GM19467 (cell line): ENCODE measurements around the gene STRADB.
"Not testable (repeated sequence)": the region's sequence is repeated elsewhere in the genome, so short reads cannot be mapped to it uniquely, and the experiment has no call there.

ENCODE experiments used
- ATAC-seq: cut with Tn5 transposase; IDR thresholded peaks from one replicate; pipeline ENCODE4 v1.9.1; 2021; ENCODE audit warnings: mild to moderate bottlenecking, moderate library complexity; ENCODE audit not compliant: unreplicated experiment

Gene STRADB, protein sequence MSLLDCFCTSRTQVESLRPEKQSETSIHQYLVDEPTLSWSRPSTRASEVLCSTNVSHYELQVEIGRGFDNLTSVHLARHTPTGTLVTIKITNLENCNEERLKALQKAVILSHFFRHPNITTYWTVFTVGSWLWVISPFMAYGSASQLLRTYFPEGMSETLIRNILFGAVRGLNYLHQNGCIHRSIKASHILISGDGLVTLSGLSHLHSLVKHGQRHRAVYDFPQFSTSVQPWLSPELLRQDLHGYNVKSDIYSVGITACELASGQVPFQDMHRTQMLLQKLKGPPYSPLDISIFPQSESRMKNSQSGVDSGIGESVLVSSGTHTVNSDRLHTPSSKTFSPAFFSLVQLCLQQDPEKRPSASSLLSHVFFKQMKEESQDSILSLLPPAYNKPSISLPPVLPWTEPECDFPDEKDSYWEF

GRCh38 chr2:201451292-201452057 lies at the start of gene STRADB, which contains the start of gene TRAK2:
Gene STRADB, plus strand, starts transcription at chr2:201451740. Its CDS starts 3,101 bp downstream, at chr2:201454841.
Gene TRAK2, minus strand, starts transcription at chr2:201451458. Its CDS starts 30,951 bp downstream, at chr2:201420507.
- ATAC-seq: peak; percentile 96

GRCh38 chr2:201401815-201402214 lies 49.7 kb upstream of the STRADB start:
- ATAC-seq: no peak

DNA sequence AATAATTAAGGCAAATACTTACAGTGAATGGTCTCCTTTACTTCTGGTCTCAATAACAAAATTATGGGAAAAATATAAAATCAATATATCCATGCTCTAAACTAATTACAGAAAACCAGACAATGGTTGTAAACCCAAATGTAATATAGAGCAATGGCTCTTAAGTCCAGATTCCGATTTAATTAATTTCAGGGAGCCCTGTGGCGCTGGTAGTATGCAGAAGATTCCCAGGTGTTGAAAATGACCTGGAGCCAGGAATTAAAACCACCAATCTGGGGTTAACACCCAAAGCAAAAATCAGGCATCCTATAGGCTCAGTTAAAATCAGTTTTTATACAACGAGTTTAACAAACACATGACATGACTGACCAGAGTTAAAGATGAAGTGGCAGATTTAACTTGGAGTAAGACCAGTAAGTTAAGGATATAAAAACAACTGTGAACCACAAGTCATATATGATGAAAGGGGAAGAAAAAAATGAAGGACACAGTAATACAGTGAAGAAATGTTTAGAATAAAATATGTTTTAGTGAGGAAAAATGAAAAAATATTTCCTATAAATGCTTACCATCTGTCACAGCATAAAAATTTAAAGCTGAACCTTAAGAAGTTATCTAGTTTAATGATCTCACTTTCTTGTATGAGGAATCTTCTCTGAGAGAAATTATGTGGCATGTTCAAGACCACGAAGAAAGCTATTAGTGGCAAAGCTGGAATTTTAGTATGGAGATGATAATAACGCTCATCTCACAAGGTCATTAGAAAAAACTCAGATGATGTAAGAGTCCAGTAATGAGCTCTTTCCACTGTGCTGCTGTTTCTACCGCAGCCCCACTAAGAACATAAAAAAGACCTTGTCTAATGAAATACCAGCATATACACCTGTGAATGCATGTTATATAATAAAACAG lies 48.6 kb upstream of the STRADB start:
- ATAC-seq: no peak

DNA sequence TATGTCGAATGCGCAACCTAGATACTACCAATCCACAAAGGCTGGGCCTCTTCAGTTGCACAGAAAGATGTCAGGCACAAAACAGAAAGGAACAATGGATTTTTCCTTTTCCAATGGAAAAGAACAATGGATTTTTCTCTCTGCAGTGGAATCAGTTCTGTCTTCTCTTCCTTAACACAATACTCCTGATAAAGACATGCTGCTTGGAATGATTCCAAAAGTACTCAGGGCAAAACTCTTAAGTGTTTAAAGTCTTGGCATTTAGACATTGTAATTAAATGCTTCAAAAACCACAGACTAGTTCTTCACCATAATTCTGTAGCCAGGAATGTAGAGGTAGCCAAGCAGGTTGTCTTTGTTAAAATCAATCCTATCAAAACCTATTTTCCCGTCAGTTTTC lies 47.7 kb upstream of the STRADB start:
- ATAC-seq: no peak

DNA sequence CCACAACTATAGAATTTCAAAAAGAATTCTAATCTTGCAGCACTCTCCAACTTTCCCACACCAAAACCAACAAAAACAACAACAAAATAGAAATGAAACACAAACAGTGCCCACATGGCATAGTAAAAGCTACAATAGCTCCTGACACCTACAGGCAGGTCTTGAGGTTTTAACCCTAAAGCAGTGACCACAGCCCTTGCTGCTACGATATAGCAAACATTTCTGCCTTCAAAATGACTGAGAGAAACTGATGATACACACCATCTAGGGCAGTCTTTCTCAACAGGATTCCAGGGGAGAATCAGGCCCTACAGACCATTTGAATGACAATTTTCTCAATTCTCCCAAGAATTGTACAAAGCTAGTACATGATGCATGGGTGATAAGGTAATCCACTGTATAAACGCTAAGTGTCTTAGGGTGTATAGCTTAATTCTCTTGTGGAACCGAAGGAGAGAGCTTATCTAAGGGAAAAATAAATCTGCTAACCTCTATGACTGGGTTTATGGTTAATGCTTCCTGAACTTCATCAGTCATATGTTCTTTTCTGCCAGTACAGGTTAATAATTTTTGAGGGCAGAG lies 46.8 kb upstream of the STRADB start:
- ATAC-seq: no peak

DNA sequence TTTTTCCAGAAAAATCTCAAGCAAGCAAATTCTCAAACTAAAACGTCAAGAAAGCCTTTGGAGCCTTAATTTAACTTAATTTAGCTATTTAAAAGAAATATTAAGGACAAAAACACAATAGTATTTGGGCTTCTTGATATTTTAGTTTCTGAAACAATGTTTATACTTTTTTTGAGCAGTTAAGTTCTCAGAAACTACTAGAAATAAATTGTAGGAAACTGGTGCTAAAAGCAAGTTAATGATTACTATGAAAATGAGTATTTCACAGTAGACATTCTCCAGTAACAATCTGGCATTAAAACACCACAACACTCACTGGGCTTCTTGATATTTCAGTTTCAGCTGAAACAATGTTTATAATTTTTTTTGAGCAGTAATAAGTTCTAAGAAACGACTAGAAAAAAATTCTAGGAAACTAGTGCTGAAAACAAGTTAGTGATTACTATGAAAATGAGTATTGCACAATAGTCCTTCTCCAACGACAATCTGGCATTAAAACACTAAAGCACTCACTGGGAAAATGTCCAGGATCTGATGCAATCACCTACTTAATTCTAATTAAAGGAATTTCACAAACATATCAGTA lies 45.4 kb upstream of the STRADB start:
- ATAC-seq: no peak

DNA sequence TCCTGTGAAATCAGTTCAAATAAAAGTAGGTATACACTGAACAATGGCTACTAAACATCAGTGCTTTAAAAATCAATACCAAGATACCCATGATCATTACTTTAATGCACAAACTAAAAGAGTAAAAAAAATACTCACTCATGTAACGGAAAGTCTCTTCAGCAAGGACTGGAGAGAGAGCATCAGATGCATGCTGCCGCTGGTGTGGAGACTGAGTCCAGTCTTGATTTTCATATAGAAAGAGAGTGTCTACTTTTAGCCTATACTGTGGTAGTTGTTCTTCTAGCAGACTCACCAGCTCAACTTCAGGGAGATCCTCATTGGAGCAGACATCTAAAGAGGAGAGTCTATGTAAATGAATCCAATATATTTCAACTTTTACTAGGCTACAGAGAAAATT lies 44.3 kb upstream of the STRADB start:
- ATAC-seq: no peak

DNA sequence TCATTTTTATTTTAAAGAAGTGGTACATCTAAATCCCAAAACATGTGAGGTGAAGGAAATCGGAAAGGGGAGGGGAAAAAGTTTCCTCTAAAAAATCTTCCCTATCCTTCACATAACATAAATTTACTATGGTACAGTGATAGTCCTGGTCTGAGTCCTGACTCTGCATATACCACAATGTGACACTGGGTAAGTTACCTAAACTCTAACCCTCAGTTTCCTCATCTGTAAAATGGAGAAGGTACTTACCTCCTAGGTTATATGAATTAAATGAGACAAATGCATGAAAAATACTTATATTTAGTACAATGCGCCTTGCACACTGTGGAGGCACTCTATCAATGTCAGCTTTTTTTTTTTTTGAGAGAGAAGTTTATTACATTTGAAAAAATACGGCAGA lies 42.6 kb upstream of the STRADB start:
- no peak for ATAC-seq

GRCh38 chr2:201411421-201411820 lies 40.1 kb upstream of the STRADB start:
- no peak for ATAC-seq

GRCh38 chr2:201413143-201413542 lies 38.4 kb upstream of the STRADB start:
- ATAC-seq: no peak

GRCh38 chr2:201413552-201413951 lies 38.0 kb upstream of the STRADB start:
- no peak for ATAC-seq

DNA sequence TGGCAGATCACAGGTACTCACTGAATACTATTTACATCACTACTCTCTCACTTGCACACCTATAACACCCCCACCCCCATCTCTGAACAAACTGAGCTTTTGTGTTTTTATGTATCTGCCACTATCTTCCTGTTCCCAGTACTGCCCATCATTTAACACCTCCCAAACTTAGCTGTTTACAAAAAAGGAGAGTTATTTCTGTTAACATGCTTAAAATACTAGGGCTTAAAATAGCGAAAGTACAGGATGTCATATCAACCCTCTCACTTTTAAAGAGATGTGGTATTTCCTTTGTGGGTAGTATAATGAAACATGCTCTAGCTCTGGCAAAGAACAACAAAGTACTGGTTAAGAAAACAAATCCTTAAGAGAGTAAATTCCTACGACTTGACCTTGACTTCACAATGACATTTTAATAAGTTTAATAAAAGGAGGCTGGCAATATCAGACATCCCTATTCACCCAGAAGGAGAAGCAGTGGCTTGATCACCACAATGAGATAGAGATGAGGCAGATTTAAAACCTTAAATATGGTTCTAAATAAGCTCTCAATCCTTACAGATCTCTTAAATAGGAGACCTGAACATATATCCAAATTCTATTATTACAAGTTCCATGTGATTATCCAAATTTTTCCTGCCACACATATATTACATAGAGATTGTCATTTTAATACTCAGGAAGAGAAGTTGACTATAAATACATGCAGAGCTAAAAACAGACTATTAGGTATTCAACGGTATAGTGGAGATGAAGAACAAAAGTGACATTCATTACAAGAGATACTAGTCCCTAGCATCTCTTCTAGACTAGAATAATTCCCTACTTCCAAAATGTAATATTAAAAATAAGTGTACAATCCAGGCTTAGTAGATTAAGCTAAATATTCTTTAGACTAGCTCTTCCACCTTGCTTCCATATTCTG lies 37.2 kb upstream of the STRADB start:
- peak; percentile 66 for ATAC-seq

DNA sequence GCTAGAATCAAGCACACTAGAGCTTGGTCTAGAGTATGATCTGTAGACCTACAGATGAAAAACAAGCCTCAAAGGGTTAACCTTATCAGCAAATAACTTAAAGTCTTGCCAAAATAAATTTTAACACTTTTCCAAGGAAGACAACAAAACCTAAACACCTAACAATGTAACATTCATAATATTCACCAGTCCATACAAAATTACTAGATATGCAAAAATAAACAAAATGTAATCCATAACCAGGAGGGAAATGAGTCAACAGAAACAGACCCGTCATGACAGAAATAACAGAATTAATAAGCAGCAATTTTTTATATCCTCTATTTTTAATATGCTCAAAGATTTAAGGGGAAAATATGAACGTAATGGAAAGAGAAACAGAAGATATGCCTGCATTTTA lies 36.4 kb upstream of the STRADB start:
- no peak for ATAC-seq

GRCh38 chr2:201419057-201419635 lies 32.4 kb upstream of the STRADB start:
- no peak for ATAC-seq

GRCh38 chr2:201419986-201420385 lies 31.6 kb upstream of the STRADB start:
- no peak for ATAC-seq

DNA sequence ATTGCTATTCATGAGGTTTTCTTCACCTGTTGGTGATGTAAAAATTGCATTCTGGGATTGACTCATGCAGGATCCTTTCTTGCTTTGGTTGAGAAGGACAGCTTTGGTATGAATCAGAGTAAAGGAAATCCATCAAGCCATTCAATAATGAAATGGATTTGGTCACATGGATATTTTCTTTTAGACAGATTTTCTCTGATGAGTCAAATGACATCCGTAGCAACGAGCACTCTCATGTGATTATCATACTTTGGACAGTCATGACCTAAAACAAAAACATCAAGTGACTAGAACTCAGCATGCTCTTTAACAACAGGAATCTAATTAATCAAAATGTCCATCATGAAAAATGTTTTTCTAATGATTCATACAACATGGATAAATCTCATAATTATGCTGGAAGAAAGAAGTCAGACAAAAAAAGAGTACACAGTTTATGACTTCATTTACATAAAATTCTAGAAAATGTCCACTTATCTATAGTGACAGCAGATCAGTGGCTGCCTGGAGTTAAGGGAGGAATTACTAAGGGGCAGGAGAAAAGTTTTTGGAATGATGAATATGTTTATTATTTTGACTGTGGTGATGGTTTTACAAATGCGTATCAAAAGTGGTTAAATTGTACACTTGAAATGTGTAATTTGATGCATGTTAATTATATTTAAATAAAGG lies 31.0 kb upstream of the STRADB start:
- no peak for ATAC-seq

- ATAC-seq: no peak
These were observed 25.6 kb upstream of the STRADB start for GRCh38 chr2:201425952-201426351.

GRCh38 chr2:201428366-201428765 lies 23.2 kb upstream of the STRADB start:
- ATAC-seq: not testable (repeated sequence)
